Activated naive CD8-positive, alpha-beta T cell treated with anti-CD3 and anti-CD28 coated beads, Interleukin-2, amount 50 U/mL, for 24 hours (primary cell): ENCODE measurements around the gene EIF6.

Experiments used
- ATAC-seq: fragments of 150-1000 bp; cut with Tn5 transposase; one replicate; pipeline ENCODE4 v1.10.0; 2021
- DNase-seq: peaks from one replicate; pipeline ENCODE4 v3.0.0; 2021
- H3K27ac Mint-ChIP-seq: one replicate; pipeline ENCODE4 v1.8.0; 2021; ENCODE audit warnings: mild to moderate bottlenecking, mixed read lengths
- H3K27me3 Mint-ChIP-seq: one replicate; pipeline ENCODE4 v1.8.0; 2021; ENCODE audit warnings: mixed read lengths
- H3K36me3 Mint-ChIP-seq: one replicate; pipeline ENCODE4 v1.8.0; 2021; ENCODE audit warnings: low read depth, mixed read lengths
- H3K4me1 Mint-ChIP-seq: one replicate; pipeline ENCODE4 v1.8.0; 2021; ENCODE audit warnings: mixed read lengths
- H3K4me3 Mint-ChIP-seq: one replicate; pipeline ENCODE4 v1.8.0; 2021; ENCODE audit warnings: mild to moderate bottlenecking, moderate library complexity, mixed read lengths
- H3K9me3 Mint-ChIP-seq: one replicate; pipeline ENCODE4 v1.8.0; 2021; ENCODE audit warnings: mixed read lengths

The EIF6 gene

DNA sequence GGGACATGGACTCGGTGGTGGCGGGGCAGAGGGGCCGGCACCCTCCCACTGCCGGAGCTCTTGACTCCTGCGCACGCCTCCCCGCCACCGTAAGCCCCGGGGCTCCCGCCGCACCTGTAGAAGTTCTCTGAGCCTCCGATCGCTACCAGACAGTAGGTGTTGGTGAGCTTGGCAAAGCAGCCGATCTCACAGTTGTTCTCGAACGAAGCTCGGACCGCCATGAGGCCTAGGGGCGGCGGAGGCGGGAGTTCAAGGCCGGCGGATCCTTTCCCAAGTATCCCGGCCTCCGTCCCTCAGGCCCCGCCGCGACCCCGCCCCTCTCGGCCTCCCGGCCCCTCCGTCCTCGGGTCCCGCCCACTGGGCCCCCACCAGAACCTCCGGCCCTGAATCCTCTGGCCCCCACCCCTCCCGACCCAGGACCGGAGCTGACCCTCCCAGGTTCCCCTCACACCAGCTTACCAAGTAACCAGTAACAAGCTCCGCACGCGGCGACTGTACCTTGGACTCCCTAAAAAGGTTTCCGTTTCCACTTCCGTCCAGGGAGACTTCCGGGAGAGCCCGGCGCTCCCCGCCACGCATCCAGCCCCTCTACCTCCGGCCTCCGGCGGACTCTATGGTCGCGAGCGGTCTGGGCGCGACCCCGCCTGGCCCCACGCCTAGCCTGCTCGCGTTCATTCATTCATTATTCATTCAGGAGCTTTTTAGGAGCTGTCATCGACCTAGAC lies at the start of gene EIF6:
EIF6 (minus strand) TSS at position 506 of the 725 bp plus-strand sequence; CDS start at position 221, 285 bp downstream.
- H3K27me3 Mint-ChIP-seq, result no peaks in the 10 kb centered on the region
- peak; percentile 95 for ATAC-seq

DNA sequence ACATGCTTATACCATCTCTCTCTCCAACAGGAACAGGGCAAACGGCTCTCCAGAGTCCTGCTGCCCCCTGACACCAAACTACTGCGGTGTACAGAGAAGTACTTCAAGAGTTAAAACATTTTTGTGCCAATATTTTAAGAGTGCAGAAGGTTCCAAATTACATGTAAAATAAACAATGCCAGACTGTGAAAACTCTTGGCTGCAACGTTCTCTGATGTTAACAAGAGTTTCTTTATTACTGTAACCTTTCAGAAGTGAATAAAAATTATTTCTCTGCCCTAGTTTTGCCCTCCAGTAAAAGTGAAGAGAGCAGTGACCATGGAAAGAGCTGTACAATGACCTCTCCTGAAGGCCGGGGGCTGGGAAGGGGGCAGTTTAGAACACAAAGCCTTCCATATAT lies 49.0 kb upstream of the EIF6 start:
- Mint-ChIP-seq H3K27me3 (no peaks in the 10 kb centered on the region), H3K9me3 (no peaks in the 10 kb centered on the region), H3K27ac (no peak overlapping the region), H3K4me1 (peaks cover 25% of the 10 kb centered on the region), H3K36me3 (peaks cover 3% of the 10 kb centered on the region), H3K4me3 (no peak overlapping the region)
- no peak for DNase-seq
- no peak for ATAC-seq

More for the DNA sequence above, at the start of gene EIF6:
- H3K4me1 Mint-ChIP-seq, result peaks cover 33% of the 10 kb centered on the region
- peaks cover 31% of the 10 kb centered on the region for H3K36me3 Mint-ChIP-seq
- H3K4me3 Mint-ChIP-seq, result peak within 1 kb of the TSS; percentile 92
- peak; percentile 85 for DNase-seq
- H3K9me3 Mint-ChIP-seq, result no peaks in the 10 kb centered on the region
- H3K27ac Mint-ChIP-seq, result peak within 1 kb of the TSS; percentile 91

DNA sequence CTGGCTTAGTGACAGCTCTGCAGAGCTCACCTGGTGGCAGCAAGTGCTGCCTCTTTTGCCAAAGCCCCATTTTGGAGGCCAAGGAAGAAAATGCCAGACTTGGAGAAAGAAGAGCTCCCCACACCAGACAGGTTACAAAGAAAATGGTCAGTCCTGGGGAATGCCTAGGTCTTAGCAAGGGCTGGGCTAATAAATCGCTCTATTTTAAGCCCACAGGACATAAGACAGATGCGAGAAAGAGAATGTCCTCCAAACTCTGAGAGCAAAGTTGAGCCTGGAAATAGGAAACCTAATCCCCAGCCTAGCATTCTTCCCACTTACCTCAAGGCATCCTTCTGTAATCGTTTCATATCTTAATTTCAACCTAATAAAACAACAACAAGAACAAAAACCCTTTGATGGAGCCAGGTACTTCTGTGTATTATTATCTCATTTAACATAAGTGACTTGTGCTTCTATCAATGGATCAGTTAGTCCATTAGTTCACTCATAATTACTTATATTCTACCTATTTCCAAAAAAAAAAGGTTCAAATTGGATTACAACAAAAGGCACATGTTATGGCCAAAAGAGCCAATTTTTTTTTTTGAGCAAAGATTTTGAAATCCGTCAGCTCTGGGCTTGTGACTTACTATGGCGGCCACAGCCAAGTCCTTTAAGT lies 48.1 kb upstream of the EIF6 start:
- H3K27ac Mint-ChIP-seq, result no peak overlapping the region
- H3K9me3 Mint-ChIP-seq, result no peaks in the 10 kb centered on the region
- no peak overlapping the region for H3K4me3 Mint-ChIP-seq
- no peak for DNase-seq
- peaks cover 35% of the 10 kb centered on the region for H3K4me1 Mint-ChIP-seq
- ATAC-seq, result no peak
- peaks cover 3% of the 10 kb centered on the region for H3K36me3 Mint-ChIP-seq
- H3K27me3 Mint-ChIP-seq, result no peaks in the 10 kb centered on the region

DNA sequence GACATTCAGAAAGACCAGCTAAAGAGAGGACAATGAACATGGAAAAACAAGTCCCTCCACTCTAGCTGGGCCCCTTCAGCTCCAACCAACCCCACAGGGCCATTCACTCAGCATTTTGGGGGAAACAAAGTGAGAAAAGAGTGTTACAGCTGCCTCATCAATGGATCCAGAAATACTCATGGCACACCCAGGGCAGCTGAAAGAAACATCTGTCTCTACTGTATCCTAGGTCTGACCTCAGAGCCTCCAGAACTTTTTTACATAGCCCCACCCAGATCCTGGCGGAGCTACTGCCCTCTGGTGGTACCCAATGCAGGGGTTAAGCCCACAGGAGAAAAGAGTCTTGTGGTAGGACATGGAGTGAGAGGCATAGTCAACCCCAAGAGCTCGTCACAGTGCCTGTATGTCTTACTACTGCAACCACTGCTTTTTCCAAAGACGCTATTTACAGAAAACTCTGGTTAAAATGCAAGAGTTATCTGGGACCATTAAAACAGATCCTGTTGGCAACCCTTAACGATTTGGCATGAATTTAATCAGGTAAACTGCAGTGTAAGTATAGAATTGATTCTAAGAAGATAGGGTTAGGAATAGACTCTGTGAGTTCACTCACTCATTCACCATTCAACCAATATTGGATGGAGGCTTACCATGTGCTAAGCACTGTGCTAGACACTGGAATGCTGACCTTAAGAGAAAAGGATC lies 45.0 kb upstream of the EIF6 start:
- Mint-ChIP-seq H3K27me3 (no peaks in the 10 kb centered on the region), H3K4me3 (no peak overlapping the region), H3K9me3 (no peaks in the 10 kb centered on the region), H3K4me1 (peaks cover 59% of the 10 kb centered on the region), H3K27ac (no peak overlapping the region), H3K36me3 (peaks cover 14% of the 10 kb centered on the region)
- peak; percentile 73 for DNase-seq
- ATAC-seq, result peak; percentile 74

DNA sequence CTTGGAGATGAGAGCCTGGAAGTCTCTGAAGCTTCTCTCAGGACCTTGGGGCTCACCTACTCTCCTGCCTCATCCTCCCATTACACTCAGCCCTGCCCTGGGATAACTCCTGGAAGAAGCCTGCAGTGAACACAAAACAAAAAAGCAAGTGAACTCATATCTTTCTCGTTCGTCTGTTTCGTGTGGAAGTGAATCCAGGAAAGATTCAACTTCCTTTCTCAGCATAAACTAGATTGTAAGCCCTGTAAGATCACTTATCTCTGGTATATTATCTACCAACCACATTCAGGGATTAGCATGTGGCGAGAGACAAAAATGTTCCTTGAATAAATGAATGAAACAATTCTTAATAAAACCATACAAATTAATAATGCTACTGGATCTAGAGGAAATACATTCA lies 44.1 kb upstream of the EIF6 start:
- Mint-ChIP-seq H3K27me3 (no peaks in the 10 kb centered on the region), H3K4me3 (no peak overlapping the region), H3K9me3 (no peaks in the 10 kb centered on the region), H3K36me3 (peaks cover 14% of the 10 kb centered on the region), H3K4me1 (peaks cover 59% of the 10 kb centered on the region), H3K27ac (peak overlapping the region; percentile 85)
- ATAC-seq, result no peak
- DNase-seq, result no peak

DNA sequence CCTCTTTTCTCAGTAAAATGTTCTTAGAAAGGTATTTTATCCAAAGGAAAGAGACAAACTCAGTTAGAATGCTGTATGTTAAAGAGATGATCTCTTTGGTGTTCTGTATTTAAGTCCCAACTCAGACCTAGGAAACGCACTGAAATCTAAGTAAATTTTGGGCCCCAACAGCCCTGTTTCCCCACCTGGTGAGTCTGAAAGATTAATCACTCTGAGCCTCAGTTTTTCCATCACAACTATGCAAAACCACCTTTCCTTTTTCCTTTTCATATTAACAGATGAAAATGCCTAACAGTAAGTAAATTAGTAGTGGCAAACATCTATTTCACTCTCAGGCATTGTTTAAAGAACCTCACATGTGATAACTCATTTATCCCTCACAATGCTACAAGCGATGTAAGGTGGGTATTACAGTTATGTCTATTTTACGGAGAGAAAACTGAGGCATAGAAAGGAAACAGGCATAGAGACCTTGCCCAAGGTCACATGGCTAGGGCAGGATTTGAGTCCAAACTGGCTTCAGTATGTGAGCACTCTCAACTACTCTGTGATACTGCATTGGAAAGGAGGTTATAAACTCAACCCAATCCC lies 43.6 kb upstream of the EIF6 start:
- no peaks in the 10 kb centered on the region for H3K27me3 Mint-ChIP-seq
- peak; percentile 48 for ATAC-seq
- peak overlapping the region; percentile 85 for H3K27ac Mint-ChIP-seq
- H3K36me3 Mint-ChIP-seq, result peaks cover 14% of the 10 kb centered on the region
- no peak for DNase-seq
- peaks cover 61% of the 10 kb centered on the region for H3K4me1 Mint-ChIP-seq
- H3K9me3 Mint-ChIP-seq, result no peaks in the 10 kb centered on the region
- H3K4me3 Mint-ChIP-seq, result peak overlapping the region; percentile 19

- H3K36me3 Mint-ChIP-seq, result peaks cover 17% of the 10 kb centered on the region
- no peaks in the 10 kb centered on the region for H3K27me3 Mint-ChIP-seq
- ATAC-seq (no peak), DNase-seq (no peak)
- H3K4me3 Mint-ChIP-seq, result peak overlapping the region; percentile 19
- no peaks in the 10 kb centered on the region for H3K9me3 Mint-ChIP-seq
- peak overlapping the region; percentile 85 for H3K27ac Mint-ChIP-seq
- H3K4me1 Mint-ChIP-seq, result peaks cover 66% of the 10 kb centered on the region
Measured at GRCh38 chr20:35327074-35327976, 42.8 kb upstream of the EIF6 start.

DNA sequence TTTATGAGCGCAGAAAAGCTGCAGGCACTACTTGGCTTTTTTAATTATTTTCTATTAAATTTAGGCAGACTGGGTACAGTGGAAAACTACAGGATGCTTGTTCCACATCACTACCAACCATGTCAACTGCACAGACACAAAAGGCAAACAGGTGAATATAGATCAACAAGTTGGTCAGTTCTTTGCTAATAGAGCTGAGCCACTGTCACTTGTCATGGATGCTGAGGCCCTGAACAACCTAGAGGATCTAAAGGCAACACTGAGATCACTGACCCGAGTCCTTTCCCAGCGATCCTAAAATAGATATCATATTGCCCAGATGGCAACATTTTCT lies 42.1 kb upstream of the EIF6 start:
- DNase-seq, result no peak
- H3K4me1 Mint-ChIP-seq, result peaks cover 65% of the 10 kb centered on the region
- H3K36me3 Mint-ChIP-seq, result peaks cover 17% of the 10 kb centered on the region
- no peaks in the 10 kb centered on the region for H3K27me3 Mint-ChIP-seq
- H3K9me3 Mint-ChIP-seq, result no peaks in the 10 kb centered on the region
- no peak overlapping the region for H3K4me3 Mint-ChIP-seq
- peak overlapping the region; percentile 85 for H3K27ac Mint-ChIP-seq
- no peak for ATAC-seq

DNA sequence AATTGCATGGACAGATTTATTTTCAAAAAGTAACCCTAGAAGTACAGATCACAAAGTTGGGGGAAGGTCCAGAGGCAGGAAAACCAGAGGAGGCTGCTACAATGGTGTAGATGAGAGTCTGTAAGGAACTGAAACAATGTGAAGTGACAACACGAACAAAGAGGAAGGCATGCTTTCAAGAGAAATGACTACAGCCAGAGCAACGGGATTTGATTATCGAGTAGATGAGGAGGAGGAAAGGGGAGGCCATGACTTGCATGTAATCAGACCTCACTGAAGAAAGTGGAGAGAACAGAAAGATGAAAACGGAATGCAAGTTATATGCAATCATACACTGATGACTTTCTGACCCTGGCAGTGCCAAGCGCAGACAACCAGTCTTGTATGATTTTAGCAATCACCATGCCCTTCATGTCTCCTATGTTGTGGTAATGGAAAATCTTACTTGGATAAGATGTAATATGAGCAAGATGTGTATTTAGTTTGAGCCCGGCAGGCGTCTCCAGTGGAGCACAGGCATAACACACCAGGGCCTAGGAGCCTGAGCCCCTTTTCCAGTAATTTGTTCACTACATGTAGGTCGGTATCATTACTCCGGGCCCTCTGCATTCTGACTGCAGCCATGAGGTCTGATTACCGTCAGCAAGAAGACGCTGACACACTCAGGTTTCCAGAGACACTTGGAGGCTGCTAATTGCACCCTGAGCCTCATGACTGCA lies 41.6 kb upstream of the EIF6 start:
- DNase-seq, result no peak
- Mint-ChIP-seq H3K4me1 (peaks cover 59% of the 10 kb centered on the region), H3K9me3 (no peaks in the 10 kb centered on the region), H3K27ac (peak overlapping the region; percentile 37), H3K27me3 (no peaks in the 10 kb centered on the region), H3K36me3 (peaks cover 17% of the 10 kb centered on the region), H3K4me3 (peak overlapping the region; percentile 24)
- peak; percentile 60 for ATAC-seq

DNA sequence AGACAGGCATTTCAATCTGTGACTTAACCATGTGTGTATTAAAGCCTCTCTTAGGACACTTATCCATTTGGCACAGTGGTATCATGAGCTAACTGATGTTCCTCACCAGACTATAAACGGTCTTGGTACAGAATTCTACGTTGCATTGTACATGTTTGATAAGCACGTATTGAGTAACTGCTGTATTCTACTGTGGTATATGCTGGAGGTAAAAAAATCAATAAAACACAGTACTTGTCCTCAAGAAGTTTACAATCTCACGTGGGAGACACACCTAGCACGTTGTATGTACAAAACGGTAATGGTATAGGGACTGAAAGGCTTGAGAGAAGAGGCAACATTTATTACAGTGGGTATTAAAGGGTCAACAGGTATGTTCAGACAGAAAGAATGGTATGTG lies 40.8 kb upstream of the EIF6 start:
- Mint-ChIP-seq H3K4me1 (peaks cover 54% of the 10 kb centered on the region), H3K27ac (peak overlapping the region; percentile 37), H3K9me3 (no peaks in the 10 kb centered on the region), H3K36me3 (peaks cover 17% of the 10 kb centered on the region), H3K27me3 (no peaks in the 10 kb centered on the region), H3K4me3 (no peak overlapping the region)
- no peak for DNase-seq
- no peak for ATAC-seq

- H3K27me3 Mint-ChIP-seq, result no peaks in the 10 kb centered on the region
- DNase-seq, result no peak
- no peak overlapping the region for H3K27ac Mint-ChIP-seq
- peaks cover 24% of the 10 kb centered on the region for H3K4me1 Mint-ChIP-seq
- no peaks in the 10 kb centered on the region for H3K9me3 Mint-ChIP-seq
- H3K4me3 Mint-ChIP-seq, result no peak overlapping the region
- peaks cover 10% of the 10 kb centered on the region for H3K36me3 Mint-ChIP-seq
- ATAC-seq, result no peak
Measured at GRCh38 chr20:35320396-35321126, 36.0 kb upstream of the EIF6 start.

GRCh38 chr20:35319871-35320197 lies 35.3 kb upstream of the EIF6 start:
- Mint-ChIP-seq H3K4me1 (peaks cover 27% of the 10 kb centered on the region), H3K27me3 (no peaks in the 10 kb centered on the region), H3K27ac (no peak overlapping the region), H3K9me3 (no peaks in the 10 kb centered on the region), H3K4me3 (no peak overlapping the region), H3K36me3 (peaks cover 5% of the 10 kb centered on the region)
- no peak for ATAC-seq
- DNase-seq, result no peak

- Mint-ChIP-seq H3K27me3 (no peaks in the 10 kb centered on the region), H3K4me1 (peaks cover 32% of the 10 kb centered on the region), H3K36me3 (peaks cover 5% of the 10 kb centered on the region), H3K4me3 (no peak overlapping the region), H3K27ac (no peak overlapping the region), H3K9me3 (no peaks in the 10 kb centered on the region)
- DNase-seq (no peak), ATAC-seq (no peak)
Measured at GRCh38 chr20:35319192-35319870, 34.8 kb upstream of the EIF6 start.
